HG03378 (cell line): ENCODE results near the gene F5.
A peak's percentile ranks its signal among the peaks of the same experiment; 100 is the strongest.

ENCODE experiments used
- ATAC-seq: cut with Tn5 transposase; IDR thresholded peaks from one replicate; pipeline ENCODE4 v1.9.1; 2021; ENCODE audit warnings: mild to moderate bottlenecking, moderate library complexity; ENCODE audit not compliant: unreplicated experiment

F5 gene

GRCh38 chr1:169586395-169587255 is at the start of gene F5:
Gene F5 (minus strand): TSS chr1:169586481. CDS start chr1:169586386, 95 bp downstream.
- peak; percentile 69 for ATAC-seq

GRCh38 chr1:169634877-169635276 is 48.6 kb upstream of the F5 start:
- ATAC-seq = no peak

GRCh38 chr1:169634145-169634544 is 47.9 kb upstream of the F5 start:
- ATAC-seq = no peak

GRCh38 chr1:169631249-169631648 is 45.0 kb upstream of the F5 start:
- ATAC-seq = no peak

- no peak for ATAC-seq
These were observed 43.7 kb upstream of the F5 start, which contains the start of gene SELP for GRCh38 chr1:169630006-169630405. Gene SELP (minus strand): TSS chr1:169630124. CDS start chr1:169630074, 50 bp downstream.

- no peak for ATAC-seq
These were observed 38.6 kb upstream of the F5 start for GRCh38 chr1:169624912-169625311.

- no peak for ATAC-seq
These were observed 37.8 kb upstream of the F5 start for GRCh38 chr1:169624122-169624521.

- no peak for ATAC-seq
These were observed 37.0 kb upstream of the F5 start for GRCh38 chr1:169623132-169623926.

GRCh38 chr1:169620565-169620964 is 34.3 kb upstream of the F5 start:
- no peak for ATAC-seq

GRCh38 chr1:169618367-169618766 is 32.1 kb upstream of the F5 start:
- no peak for ATAC-seq

GRCh38 chr1:169615803-169616202 is 29.5 kb upstream of the F5 start:
- ATAC-seq = no peak

- no peak for ATAC-seq
These were observed 24.6 kb upstream of the F5 start for GRCh38 chr1:169610858-169611257.

GRCh38 chr1:169610108-169610507 is 23.8 kb upstream of the F5 start:
- ATAC-seq = no peak

- no peak for ATAC-seq
These were observed 21.9 kb upstream of the F5 start for GRCh38 chr1:169608226-169608625.

- no peak for ATAC-seq
These were observed 18.7 kb upstream of the F5 start for GRCh38 chr1:169604781-169605560.

- ATAC-seq = peak; percentile 66
These were observed 15.0 kb upstream of the F5 start for GRCh38 chr1:169601096-169601881.

GRCh38 chr1:169595764-169596711 is 9.8 kb upstream of the F5 start:
- no peak for ATAC-seq

- peak; percentile 73 for ATAC-seq
These were observed 8.1 kb upstream of the F5 start for GRCh38 chr1:169594391-169594790.

- no peak for ATAC-seq
These were observed 4.7 kb upstream of the F5 start for GRCh38 chr1:169590932-169591331.
